Duodenal mucosa (tissue), 2 donors: ENCODE results near the gene ISG15.

Experiments
- H3K27ac ChIP-seq: one replicate; pipeline ENCODE4 v1.7.0; 2013; ENCODE audit warnings: low read depth, low read length
- H3K27me3 ChIP-seq, 2 donors: one replicate each; pipeline ENCODE4 v1.7.0; 2013; ENCODE audit warnings: low read length in 2 of 2, control low read depth in 1 of 2; ENCODE audit not compliant: insufficient read depth in 2 of 2, control insufficient read depth in 1 of 2
- H3K36me3 ChIP-seq, 2 donors: one replicate each; pipeline ENCODE4 v1.7.0; 2013; ENCODE audit warnings: low read length in 2 of 2, control low read depth in 1 of 2; ENCODE audit not compliant: insufficient read depth in 2 of 2, control insufficient read depth in 1 of 2
- H3K4me1 ChIP-seq, 2 donors: one replicate each; pipeline ENCODE4 v1.7.0; 2013; ENCODE audit warnings: low read length in 2 of 2, control low read depth in 1 of 2; ENCODE audit not compliant: insufficient read depth in 2 of 2, control insufficient read depth in 1 of 2
- H3K4me3 ChIP-seq, 2 donors: one replicate each; pipeline ENCODE4 v1.7.0; 2013; ENCODE audit warnings: low read length in 2 of 2, low read depth in 1 of 2
- H3K9ac ChIP-seq, 2 donors: one replicate each; pipeline ENCODE4 v1.7.0; 2013; ENCODE audit warnings: low read length in 2 of 2, low read depth in 1 of 2
- H3K9me3 ChIP-seq, 2 donors: one replicate each; pipeline ENCODE4 v1.7.0; 2013; ENCODE audit warnings: low read length in 2 of 2, control low read depth in 1 of 2; ENCODE audit not compliant: control insufficient read depth in 1 of 2

Gene ISG15

DNA sequence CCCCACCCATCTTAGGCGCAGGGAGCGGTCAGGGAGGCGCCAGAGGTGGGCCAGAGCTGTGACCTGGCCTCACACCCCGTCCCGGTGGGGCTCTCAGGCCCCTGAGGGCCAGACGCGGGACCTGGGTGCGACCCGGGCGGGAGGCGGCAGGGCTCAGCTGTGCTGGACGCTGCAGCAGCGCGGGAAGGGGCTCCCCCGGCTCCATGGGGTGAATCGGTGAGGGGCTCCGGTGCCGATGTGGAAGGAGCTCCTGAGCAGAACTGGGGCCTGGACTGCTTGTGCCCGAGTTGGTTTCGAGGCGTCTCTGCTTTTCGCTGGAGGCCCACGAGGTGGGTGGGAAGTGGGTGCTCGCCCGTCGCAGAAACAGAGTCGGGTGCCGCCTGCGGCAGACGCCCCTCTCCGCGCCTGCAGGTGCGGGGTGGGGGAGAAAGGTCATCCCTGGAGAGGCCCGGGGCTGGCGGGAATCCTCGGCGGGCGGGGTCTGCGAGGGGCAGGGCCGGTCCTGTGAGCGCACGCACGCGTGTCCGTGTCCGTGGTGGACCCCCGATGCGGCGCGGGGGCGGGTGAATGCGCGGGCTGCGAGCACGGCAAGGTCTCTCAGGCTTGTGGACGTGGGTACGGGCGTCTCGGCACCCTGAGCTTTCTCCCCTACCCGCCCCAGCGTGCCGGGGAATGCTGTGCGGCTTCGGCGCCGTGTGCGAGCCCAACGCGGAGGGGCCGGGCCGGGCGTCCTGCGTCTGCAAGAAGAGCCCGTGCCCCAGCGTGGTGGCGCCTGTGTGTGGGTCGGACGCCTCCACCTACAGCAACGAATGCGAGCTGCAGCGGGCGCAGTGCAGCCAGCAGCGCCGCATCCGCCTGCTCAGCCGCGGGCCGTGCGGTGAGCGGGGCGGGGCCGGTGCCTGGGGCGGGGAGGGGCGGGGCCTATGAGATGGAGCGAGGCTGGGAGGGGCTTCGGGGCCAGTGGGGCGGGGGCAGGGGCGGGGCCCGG, 27.0 kb downstream of the ISG15 start:
- Histone ChIP-seq H3K4me1 (peaks cover 9 to 20% of the 10 kb centered on the region in 2 donors), H3K36me3 (peaks cover 0 to 6% of the 10 kb centered on the region in 2 donors), H3K4me3 (peak overlapping the region; percentile 50 to 54), H3K9me3 (no peaks in the 10 kb centered on the region), H3K9ac (no peak overlapping the region), H3K27me3 (peaks cover 17 to 25% of the 10 kb centered on the region in 2 donors), H3K27ac (no peak overlapping the region)

DNA sequence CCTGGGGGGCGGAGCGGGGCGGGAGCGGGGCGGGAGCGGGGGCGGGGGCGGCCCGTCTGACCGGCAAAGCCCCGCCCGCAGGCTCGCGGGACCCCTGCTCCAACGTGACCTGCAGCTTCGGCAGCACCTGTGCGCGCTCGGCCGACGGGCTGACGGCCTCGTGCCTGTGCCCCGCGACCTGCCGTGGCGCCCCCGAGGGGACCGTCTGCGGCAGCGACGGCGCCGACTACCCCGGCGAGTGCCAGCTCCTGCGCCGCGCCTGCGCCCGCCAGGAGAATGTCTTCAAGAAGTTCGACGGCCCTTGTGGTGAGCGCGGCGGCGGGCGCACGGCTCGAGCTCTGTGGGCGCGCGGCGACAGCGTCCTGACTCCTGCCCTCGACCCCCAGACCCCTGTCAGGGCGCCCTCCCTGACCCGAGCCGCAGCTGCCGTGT, 27.8 kb downstream of the ISG15 start:
- peaks cover 9 to 20% of the 10 kb centered on the region in 2 donors for H3K4me1 ChIP-seq
- H3K36me3 ChIP-seq = peaks cover 0 to 6% of the 10 kb centered on the region in 2 donors
- H3K27me3 ChIP-seq = peaks cover 17 to 25% of the 10 kb centered on the region in 2 donors
- no peak overlapping the region for H3K4me3 ChIP-seq
- no peak overlapping the region for H3K27ac ChIP-seq
- H3K9me3 ChIP-seq = no peaks in the 10 kb centered on the region
- no peak overlapping the region for H3K9ac ChIP-seq

DNA sequence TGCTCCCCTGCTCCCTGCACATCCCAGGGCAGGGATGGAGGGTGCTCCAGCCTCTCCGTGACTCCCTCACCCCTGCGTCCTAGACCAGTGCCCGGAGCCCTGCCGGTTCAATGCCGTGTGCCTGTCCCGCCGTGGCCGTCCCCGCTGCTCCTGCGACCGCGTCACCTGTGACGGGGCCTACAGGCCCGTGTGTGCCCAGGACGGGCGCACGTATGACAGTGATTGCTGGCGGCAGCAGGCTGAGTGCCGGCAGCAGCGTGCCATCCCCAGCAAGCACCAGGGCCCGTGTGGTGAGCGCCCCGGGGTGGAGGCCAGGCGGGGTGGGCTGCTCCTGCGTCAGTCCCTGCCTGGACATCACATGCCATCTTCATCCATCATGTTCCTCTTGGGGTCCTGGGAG, 28.6 kb downstream of the ISG15 start:
- Histone ChIP-seq H3K36me3 (peaks cover 0 to 7% of the 10 kb centered on the region in 2 donors), H3K9me3 (no peaks in the 10 kb centered on the region), H3K4me3 (no peak overlapping the region), H3K4me1 (peaks cover 9 to 20% of the 10 kb centered on the region in 2 donors), H3K27ac (no peak overlapping the region), H3K9ac (no peak overlapping the region), H3K27me3 (peaks cover 17 to 22% of the 10 kb centered on the region in 2 donors)

DNA sequence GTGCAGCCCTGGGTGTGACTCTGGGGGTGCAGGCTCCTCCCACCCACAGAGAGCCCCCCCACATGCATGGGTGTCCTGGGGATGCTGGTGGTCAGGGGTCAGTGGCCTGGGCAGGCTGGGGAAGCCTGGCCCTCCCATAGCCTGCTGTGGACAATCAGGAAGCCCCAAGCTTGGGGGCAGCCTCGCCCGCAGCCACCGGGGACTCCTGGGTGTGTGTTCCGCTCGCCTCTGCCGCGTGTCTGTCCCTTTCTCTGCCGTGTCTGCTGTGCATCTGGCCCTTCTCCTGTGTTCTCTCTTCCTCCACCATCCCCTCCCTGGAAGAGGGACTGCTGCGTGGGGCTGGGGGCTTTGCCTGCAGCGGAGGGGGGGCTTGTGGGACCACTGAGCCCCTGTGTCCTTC, 29.5 kb downstream of the ISG15 start:
- no peak overlapping the region for H3K4me3 ChIP-seq
- H3K9me3 ChIP-seq = no peaks in the 10 kb centered on the region
- H3K4me1 ChIP-seq = peaks cover 9 to 20% of the 10 kb centered on the region in 2 donors
- peaks cover 14 to 17% of the 10 kb centered on the region in 2 donors for H3K27me3 ChIP-seq
- H3K27ac ChIP-seq = no peak overlapping the region
- H3K36me3 ChIP-seq = peaks cover 0 to 11% of the 10 kb centered on the region in 2 donors
- H3K9ac ChIP-seq = no peak overlapping the region

DNA sequence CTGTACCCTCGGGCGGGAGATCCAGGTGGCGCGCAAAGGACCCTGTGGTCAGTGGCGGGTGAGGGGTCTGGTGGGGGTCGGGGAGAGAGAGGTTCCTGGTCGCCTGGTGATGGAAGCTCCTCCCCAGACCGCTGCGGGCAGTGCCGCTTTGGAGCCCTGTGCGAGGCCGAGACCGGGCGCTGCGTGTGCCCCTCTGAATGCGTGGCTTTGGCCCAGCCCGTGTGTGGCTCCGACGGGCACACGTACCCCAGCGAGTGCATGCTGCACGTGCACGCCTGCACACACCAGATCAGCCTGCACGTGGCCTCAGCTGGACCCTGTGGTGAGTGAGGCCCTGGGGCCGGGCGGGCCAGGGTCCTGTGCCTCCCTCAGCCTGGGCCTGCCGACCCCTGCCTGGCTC, 30.1 kb downstream of the ISG15 start:
- H3K9ac ChIP-seq = no peak overlapping the region
- peaks cover 9 to 12% of the 10 kb centered on the region in 2 donors for H3K27me3 ChIP-seq
- no peaks in the 10 kb centered on the region for H3K9me3 ChIP-seq
- peaks cover 0 to 11% of the 10 kb centered on the region in 2 donors for H3K36me3 ChIP-seq
- no peak overlapping the region for H3K4me3 ChIP-seq
- no peak overlapping the region for H3K27ac ChIP-seq
- peaks cover 9 to 20% of the 10 kb centered on the region in 2 donors for H3K4me1 ChIP-seq

DNA sequence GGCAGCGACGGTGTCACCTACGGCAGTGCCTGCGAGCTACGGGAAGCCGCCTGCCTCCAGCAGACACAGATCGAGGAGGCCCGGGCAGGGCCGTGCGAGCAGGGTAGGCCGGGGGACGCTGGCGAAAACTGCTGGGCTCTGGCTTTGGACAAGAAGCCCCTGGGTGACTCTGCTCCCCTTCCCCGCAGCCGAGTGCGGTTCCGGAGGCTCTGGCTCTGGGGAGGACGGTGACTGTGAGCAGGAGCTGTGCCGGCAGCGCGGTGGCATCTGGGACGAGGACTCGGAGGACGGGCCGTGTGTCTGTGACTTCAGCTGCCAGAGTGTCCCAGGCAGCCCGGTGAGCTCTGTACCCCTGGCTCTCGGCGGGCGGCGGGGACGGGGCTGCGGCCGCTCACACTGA, 30.6 kb downstream of the ISG15 start:
- no peak overlapping the region for H3K9ac ChIP-seq
- H3K27me3 ChIP-seq = peaks cover 4 to 10% of the 10 kb centered on the region in 2 donors
- no peak overlapping the region for H3K27ac ChIP-seq
- H3K9me3 ChIP-seq = no peaks in the 10 kb centered on the region
- H3K4me3 ChIP-seq = no peak overlapping the region
- peaks cover 0 to 11% of the 10 kb centered on the region in 2 donors for H3K36me3 ChIP-seq
- H3K4me1 ChIP-seq = peaks cover 9 to 15% of the 10 kb centered on the region in 2 donors

DNA sequence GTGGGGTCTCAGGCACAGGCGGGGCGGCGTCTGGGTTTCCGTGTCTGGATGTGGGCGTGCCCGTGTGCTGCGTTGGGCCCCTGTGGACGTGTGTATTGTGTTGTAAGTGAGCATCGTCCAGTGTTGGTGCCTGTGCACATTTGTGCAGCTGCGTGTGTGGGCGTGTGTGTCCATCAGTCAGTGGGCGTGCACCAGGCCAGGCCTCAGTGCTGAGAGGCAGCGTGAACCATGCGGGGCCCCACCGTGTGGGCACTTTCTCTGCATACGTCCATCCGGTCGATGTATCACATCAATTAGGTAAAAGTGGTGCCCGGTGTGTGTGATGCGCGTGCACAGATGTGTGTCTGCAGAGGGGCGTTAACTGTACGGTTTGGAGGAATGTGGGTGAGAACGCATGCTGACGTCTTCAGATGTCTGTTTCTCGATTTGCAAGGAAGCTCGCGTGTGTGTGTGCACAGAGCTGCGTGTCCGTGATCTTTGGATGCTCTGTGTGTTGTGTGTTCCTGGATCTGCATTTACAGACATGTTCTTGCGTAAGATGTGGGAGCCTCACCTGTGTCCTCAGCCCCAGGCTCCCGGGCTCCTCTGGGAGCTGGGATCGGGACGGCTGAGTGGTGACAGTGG, 31.3 kb downstream of the ISG15 start:
- Histone ChIP-seq H3K9ac (no peak overlapping the region), H3K36me3 (peaks cover 0 to 11% of the 10 kb centered on the region in 2 donors), H3K27me3 (peaks cover 0 to 7% of the 10 kb centered on the region in 2 donors), H3K4me1 (peaks cover 9% of the 10 kb centered on the region in 2 donors), H3K9me3 (no peaks in the 10 kb centered on the region), H3K4me3 (no peak overlapping the region), H3K27ac (no peak overlapping the region)

DNA sequence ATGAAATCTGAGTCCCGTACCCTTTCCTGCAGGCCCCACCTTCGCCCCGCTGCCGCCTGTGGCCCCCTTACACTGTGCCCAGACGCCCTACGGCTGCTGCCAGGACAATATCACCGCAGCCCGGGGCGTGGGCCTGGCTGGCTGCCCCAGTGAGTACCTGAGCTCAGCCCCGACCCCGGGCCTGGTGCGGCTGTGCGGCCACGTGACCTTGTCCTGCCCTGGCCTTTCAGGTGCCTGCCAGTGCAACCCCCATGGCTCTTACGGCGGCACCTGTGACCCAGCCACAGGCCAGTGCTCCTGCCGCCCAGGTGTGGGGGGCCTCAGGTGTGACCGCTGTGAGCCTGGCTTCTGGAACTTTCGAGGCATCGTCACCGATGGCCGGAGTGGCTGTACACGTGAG, 31.8 kb downstream of the ISG15 start:
- Histone ChIP-seq H3K9ac (no peak overlapping the region), H3K4me3 (no peak overlapping the region), H3K36me3 (peaks cover 0 to 11% of the 10 kb centered on the region in 2 donors)

DNA sequence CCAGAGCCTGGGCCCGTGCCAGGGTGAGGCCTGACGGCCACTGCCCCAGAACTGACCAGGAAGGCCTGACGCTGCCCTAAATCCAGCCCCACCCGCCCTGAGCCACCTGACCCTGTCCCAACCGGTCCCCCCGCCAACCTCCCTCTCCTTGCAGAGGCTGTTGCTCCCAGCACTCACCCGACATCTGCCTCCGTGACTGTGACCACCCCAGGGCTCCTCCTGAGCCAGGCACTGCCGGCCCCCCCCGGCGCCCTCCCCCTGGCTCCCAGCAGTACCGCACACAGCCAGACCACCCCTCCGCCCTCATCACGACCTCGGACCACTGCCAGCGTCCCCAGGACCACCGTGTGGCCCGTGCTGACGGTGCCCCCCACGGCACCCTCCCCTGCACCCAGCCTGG, 32.9 kb downstream of the ISG15 start:
- H3K4me1 ChIP-seq = peaks cover 0 to 8% of the 10 kb centered on the region in 2 donors
- no peak overlapping the region for H3K4me3 ChIP-seq
- H3K9me3 ChIP-seq = no peaks in the 10 kb centered on the region
- no peak overlapping the region for H3K27ac ChIP-seq
- no peak overlapping the region for H3K9ac ChIP-seq
- H3K27me3 ChIP-seq = no peaks in the 10 kb centered on the region
- peaks cover 0 to 11% of the 10 kb centered on the region in 2 donors for H3K36me3 ChIP-seq

More for the DNA sequence above, 31.8 kb downstream of the ISG15 start:
- peaks cover 4 to 5% of the 10 kb centered on the region in 2 donors for H3K4me1 ChIP-seq
- peaks cover 0 to 2% of the 10 kb centered on the region in 2 donors for H3K27me3 ChIP-seq
- H3K27ac ChIP-seq = no peak overlapping the region
- H3K9me3 ChIP-seq = no peaks in the 10 kb centered on the region

DNA sequence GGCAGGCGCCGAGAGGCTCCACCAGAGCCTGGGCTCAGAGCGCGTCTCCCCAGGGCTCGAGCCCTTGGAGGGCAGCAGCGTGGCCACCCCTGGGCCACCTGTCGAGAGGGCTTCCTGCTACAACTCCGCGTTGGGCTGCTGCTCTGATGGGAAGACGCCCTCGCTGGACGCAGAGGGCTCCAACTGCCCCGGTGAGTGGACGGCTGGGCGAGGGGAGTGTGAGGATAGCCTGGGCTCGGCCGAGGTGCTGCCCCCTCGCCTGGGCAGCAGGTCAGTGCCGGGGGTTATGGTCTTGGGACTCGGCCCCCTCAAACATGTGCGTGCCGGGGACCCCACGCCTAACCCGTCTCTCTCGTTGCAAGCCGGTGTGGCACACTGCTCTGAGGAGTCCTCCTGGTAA, 33.5 kb downstream of the ISG15 start:
- Histone ChIP-seq H3K36me3 (peaks cover 0 to 11% of the 10 kb centered on the region in 2 donors), H3K9ac (no peak overlapping the region), H3K4me1 (peaks cover 0 to 8% of the 10 kb centered on the region in 2 donors), H3K27me3 (no peaks in the 10 kb centered on the region), H3K4me3 (no peak overlapping the region), H3K27ac (no peak overlapping the region), H3K9me3 (no peaks in the 10 kb centered on the region)
